GM19395 (cell line): ENCODE data around the gene RNGTT.
"Not testable (repeated sequence)": the region's sequence is repeated elsewhere in the genome, so short reads cannot be mapped to it uniquely, and the experiment has no call there.

ENCODE experiments used
- ATAC-seq: cut with Tn5 transposase; IDR thresholded peaks from one replicate; pipeline ENCODE4 v1.9.1; 2021; ENCODE audit warnings: mild to moderate bottlenecking, moderate library complexity; ENCODE audit not compliant: unreplicated experiment

The RNGTT gene

DNA sequence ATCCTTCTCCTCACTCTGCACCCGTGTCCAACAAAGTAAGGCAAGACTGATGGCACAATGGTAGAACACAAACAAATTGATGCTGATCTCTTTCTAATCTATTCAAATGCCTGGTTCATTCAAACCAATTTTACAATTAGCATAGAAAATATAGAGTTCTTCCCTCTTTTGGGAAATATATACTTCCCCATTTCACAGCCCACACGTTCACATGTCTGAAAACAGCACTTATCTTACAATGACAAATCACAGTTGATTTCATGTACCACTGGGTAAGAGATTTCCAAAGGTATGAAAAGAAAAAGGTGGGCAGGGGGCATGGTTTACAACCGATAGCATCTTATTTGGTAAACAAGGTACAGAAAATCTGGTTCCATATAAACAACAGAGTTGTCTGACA, 137.6 kb downstream of the RNGTT start:
- no peak for ATAC-seq

DNA sequence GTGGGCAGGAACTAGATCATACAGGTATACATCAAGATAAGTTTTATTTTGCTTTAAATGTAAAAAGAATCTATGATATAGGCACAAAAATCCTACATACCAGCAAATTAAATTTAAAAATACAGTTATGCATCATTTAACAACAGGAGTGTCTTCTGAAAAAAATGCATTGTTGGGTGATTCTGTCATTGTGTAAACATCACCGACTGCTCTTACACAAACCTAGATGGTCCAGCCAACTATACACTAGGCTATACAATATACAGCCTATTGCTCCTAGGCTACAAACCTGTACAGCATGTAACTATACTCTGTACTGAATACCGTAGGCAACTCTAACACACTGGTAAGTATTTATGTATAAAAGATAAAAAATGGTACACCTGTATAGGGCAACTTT, 139.4 kb downstream of the RNGTT start:
- ATAC-seq = no peak

DNA sequence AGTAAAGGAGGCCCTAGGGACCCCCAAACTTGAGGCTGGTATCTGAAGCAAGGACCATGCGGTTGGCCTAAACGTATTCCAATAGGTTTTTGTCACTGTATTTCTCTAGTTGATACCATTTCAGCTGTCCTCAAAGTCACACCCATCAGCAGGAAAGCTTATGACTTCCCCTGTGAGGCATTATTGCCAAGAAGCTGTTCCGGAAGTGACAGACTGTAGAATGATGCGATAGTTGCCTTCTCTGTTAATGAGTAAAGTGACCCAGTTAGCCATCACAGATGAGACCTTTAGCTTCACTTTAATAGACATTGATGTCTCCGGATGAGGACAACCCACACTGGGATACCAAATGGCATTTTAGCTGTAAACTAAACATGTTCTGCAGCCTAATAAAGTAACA, 147.9 kb downstream of the RNGTT start:
- ATAC-seq = no peak

DNA sequence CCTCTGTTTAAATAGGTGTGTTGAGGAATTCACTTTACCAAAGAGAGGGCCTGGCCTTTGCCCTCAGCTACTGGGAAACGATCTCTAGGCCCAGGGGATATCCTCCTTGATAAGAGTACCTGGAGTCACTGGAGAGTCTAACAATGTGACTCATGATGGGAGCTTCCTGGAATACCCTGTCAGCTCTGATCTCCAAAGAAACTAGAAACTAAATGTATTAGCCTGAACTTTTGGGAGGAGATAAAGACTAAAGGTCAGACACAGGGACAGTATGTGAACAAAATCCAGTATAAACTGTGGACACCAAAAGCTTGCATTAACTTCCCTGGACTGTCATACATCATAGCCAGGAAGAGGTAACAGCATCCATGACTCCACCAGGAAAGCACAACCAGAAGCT, 148.5 kb downstream of the RNGTT start:
- ATAC-seq = no peak

DNA sequence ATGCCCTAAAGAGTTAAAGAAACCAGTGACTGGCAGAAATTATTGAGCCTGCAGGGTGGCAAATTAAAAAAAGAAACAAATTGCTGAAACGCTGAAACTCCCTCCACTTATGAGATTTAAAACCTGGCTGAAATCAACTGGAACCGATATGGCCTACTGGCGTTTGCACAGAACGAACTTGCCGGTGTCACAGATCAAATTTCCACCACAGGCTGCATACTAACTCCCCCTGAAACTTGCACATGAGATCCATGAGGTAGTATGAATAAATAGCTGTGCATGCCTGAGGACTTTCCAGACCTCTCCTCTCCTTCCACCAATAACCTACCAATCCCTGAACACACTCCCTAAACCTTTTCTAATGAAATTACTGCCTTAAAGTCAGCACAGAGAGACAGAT, 150.4 kb downstream of the RNGTT start:
- no peak for ATAC-seq

DNA sequence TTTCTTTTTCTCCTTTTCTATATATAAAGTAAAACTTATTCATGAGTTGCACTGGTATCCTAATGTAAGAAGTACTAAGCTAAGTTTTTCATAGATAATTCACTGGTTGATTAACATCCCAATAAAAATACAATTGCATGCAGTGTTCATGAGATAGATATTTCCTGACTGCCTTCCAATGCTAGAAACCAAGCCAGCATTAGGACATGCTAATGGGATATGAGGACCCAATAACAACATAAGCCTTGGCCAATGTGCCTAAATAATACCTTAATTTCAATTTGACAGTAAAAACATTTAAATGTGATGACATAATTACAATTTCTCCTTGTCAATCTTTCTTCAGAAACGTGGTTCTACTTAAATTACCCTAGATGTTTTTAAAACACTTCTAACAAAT, 152.7 kb downstream of the RNGTT start:
- ATAC-seq = no peak

DNA sequence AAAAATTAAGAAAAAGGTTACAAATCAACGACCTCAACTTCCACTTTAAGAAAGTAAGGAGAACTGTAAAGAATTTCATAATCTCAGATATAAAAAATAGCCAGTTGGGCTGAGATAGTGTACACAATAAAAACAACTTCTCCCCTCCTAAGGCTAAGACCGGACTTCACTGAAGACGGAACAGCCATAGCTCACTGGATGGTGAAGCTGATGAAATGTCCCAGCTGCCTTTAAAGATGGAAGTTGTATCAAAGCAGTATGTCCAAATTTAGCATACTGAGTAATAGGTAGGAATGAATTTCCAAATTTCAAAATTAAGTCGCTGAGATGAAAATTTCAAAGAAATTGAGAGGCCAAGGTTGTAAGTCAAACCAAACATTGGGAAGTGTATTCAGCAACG, 153.3 kb downstream of the RNGTT start:
- ATAC-seq = no peak

DNA sequence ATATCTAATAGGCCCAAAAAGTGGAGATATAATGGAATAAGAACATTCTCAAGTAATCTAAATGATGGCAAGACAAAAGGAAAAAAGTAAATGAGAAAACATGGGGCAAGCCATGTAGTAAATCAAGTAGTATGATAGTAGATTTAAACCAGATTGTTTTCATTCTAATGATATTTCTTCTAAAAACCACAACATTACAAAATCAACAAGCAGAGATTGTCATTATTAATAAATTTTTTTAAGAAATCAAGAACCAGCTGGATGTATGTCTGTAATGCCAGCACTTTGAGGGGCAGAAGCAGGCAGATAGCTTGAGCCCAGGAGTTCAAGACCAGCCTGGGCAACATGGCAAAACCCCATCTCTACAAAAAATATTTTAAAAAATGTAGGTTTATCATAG, 155.0 kb downstream of the RNGTT start:
- ATAC-seq = no peak

DNA sequence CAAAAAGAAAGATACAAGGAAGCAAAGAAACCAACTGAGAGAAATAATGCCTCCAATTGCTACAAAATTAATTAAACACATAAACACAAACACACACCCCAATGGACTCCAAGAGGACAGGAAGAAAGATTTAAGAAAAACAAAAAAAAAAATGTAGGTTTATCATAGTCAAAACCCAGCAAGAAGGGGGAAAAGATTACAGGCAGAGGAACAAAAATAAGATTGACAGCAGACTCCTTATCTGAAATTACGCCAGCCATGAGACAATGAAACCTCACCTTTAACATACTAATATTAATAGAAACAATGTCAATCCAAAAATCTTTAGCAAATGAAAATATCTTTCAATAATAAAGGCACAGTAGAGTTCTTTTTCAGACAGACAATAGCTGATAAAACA, 155.8 kb downstream of the RNGTT start:
- ATAC-seq = no peak

DNA sequence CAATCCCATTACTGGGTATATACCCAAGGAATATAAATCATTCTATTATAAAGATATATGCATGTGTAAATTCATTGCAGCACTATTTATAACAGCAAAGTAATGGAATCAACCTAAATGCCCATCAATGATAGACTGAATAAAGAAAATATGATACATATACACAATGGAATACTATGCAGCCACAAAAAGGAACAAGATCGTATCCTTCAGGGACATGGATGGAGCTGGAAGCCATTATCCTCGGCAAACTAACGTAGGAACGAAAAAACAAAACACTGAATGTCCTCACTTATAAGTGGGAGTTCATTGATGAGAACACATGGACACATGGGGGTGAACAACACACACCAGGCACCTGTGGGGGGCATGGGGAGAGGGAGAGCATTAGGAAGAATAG, 156.7 kb downstream of the RNGTT start:
- ATAC-seq = no peak

DNA sequence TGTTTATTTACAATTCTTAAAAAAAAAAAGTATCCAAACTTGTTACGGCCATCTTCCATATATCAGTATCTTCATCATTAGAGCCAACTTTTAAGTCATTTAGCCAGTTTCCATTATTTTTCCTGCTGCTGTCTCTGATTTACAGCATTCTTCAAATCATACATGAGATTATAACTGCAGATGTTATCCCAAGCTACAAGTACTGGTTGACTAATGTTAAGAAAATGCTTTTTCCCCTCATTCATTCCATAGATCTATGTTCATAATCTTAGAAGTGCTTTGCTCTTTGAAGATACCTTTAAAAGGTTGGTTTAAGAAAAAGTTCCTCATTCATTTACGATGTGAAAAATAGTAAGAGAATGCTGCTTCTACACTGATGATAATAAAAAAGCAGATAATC, 158.7 kb downstream of the RNGTT start:
- no peak for ATAC-seq

DNA sequence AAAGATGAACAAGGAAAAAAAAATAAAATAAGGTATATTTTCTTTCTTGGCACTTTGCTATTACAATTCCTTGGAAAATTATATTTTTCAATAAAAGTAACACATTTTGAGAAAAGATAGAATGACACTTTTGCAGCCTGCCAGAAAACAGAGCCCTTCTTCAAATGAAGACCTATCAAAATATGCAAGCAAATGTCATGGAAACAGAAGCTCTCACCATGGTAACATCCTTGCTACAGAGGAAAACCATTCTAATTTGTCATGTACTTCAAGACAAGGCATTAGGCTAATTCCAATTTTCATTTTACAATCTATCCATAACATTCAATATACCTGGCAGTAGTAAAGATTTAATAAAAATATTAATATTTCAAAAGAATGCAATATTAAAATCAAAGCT, 177.9 kb downstream of the RNGTT start:
- no peak for ATAC-seq

DNA sequence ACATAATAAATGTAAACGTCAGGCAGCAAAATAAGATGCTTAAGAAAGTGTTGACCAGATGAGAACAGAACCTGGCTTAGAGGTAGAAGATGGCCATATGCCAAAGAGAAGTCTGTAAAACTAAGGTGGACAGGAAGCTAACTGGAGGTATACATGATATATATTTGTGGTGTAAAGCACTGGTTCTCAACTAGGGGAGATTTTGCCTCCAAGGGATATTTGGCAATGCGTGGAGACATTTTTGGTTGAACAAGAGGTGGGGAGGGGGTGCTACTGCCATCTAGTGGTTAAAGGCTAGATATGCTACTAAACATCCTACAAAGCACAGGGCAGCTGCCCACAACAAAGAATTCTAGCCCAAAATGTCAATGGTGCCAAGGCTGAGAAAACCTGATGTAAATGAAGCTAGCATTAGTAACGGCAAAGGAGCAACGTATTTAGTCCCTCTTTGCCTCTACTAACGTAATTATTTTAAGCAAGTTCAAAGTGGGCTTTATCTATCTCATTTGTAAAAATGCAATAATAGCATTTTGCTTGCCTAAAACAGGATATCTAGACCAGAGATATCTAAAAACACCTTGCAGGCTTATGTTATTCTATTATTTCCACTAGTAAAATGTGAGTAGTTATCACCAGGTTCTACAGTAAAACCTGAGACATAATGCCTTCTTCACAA, 182.6 kb downstream of the RNGTT start:
- peak; percentile 76 for ATAC-seq

DNA sequence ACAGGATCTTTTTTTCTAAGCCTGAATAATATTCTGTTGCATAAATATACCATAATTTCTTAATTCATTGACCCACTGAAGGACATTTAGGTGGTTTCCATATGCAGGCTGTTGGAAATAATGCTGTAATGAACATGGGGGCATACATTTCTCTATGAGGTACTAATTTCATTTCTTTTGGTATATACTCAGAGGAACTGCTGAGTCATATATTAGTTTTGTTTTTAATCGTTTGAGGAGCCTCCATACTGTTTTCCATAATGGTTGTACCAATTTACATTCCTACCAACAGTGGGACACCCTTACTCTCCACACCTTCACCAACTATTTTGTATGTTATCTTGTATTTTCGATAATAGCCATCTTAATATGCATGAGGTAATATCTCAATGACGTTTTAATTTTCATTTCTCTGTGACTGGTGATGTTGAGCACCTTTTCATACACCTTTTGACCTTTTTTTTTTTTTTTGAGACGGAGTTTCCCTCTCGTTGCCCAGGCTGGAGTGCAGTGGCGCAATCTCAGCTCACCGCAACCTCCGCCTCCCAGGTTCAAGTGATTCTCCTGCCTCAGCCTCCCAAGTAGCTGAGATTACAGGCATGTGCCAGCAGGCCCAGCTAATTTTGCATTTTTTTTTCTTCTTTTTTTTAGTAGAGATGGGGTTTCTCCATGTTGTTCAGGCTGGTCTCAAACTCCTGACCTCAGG, 187.4 kb downstream of the RNGTT start:
- no peak for ATAC-seq

DNA sequence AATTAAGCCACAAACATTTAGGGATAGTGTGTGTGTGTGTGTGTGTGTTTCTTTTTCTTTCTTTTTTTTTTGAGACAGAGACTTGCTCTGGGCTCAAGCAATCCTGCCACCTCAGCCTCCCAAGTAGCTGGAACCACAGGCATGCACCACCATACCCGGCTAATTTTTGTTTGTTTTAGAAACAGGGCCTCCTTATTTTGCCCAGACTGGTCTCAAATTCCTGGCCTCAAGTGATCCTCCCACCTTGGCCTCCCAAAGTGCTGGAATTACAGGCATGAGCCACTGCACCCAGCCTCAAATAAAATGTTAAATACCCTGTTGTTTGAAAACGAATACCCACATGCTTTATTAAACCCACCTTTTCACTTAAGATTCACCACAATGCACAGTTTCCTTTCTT, 195.3 kb downstream of the RNGTT start:
- not testable (repeated sequence) for ATAC-seq

DNA sequence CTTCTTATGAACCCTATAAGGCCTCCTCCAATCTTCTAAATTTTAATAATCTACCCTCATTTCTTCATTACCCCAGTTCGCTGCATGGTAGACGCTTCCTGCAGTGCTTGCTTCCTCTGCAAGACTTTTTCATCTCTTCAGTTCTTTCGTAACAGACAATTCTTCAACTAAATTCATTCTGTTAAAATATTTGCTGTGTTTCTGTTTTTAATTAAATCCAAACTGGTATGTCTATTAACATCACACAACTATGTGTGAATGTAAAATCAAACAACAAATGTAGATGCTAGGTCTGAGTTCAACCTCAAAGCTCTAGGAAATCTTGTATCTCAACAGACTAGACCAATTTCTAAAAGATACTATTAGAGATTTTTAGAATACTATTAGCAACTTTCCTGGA, 199.3 kb downstream of the RNGTT start:
- no peak for ATAC-seq

DNA sequence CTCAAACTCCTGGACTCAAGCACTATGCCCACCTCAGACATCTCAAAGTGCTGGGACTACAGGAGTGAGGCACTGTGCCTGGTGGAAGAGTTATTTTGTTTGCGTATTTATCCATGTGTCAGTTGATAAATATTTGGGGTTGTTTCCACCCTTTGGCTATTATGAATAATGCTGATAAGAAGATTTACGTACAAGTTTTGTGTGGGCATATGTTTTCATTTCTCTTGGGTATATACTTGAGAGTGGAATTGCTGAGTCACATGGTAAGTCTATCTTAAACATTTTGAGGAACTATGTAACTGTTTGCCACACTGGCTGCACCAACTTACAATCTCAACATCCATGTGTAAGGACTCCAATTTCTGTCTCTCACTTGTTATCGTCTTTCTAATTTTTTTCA, 200.3 kb downstream of the RNGTT start:
- ATAC-seq = no peak

DNA sequence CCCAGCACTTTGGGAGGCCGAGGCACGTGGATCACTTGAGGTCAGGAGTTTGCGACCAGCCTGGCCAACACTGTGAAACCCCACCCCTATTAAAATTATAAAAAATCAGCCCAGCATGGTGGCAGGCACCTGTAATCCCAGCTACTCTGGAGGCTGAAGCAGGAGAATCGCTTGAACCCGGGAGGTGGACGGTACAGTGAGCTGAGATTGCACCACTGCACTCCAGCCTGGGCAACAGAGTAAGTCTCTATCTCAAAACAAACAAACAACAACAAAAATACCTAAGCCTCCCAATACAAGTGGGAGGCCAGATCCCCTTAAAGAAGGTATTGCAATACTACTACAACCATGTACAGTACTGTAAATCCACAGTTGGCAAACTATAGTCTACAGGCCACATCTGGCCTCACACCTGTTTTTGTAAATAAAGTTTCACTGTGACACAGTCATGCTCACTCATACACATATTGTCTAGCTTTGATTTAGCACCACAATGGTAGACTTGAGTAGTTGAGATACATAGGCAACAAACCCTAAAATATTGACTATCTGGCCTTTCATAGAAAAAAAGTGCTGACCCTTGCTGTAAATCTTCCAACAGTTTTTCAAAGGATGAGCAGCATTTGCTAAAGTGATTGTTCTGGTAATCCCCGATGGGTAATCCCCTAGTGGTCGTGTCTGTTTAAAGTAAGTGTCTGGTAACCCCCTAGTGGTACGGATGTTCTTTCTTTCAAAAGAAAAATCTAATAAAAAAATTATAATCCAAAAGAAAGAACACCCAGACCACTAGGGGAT, 202.0 kb downstream of the RNGTT start:
- peak; percentile 61 for ATAC-seq

DNA sequence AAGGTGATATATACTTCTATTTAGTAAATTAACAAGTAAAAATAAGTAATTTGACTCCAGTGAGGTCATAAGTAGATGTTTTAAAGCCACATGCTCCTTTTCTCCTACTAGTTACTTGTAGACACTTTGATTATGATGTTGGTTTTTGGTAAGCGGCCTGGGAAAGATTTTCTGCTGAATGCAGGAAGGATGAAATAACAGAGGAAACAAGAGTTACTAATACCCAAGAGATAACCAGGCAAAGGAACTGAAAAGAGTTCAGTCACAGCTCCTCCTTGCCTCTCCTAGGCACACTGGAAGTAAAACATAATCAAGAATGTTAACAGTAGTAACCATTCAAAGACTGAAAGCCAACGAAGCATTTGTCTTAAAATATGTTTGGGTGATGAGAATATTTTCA, 203.3 kb downstream of the RNGTT start:
- no peak for ATAC-seq

DNA sequence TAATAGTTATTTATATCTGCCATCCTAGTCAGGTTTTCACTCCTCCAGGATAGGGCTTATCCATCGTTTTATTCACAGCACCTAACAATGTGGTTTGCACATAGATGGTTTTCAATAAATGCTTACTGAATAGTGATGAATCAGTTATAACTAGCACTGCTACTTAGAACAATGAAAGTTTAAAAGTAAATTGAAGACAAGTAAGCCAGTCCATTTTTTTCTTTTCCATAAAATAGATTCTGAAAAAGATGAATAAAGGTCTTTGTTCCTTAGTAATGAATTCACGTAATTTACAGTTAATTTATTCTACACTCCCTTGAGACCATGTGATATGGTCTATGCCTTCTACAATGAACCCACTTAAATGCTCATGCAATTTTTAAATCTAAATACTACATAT, 212.5 kb downstream of the RNGTT start:
- no peak for ATAC-seq

DNA sequence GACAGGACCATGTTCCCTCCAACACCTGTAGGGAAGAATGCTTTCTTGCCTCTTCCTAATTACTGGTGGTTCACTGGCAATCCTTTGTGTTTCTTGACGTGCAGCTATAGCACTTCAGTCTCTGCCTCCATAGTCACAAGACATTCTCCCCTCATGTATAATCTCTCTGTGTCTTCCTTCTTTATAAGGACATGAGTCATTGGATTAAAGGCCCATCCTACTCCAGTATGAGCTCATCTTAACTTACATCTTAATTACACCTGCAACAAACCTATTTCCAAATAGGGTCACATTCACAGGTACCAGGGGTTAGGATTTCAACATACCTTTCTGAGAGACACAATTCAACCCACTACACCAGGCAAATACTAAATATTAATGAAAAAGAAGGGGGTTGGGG, 213.6 kb downstream of the RNGTT start:
- no peak for ATAC-seq

DNA sequence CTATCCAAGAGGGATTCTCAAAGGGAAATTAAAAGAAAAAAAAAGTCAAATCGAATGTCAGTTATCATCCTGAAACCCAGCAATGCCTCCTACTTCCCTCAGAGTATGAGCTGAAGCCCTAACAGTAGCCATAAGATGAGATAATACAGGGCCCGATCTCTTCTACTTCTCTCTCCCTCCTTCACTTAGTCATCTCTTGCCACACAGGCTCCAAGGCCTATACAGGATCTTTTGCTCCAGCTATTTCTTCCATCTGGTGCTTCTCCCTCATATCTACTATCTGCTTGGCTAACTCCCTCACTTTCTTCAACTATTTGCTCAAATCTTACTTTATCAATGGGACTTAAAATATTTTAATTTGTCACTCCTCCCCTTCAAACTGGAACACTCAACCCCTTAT, 215.3 kb downstream of the RNGTT start:
- ATAC-seq = no peak
